GM23338 (cell line): ENCODE results near the gene TNFRSF1A. TPM values are rescaled to one million over a fixed set of nuclear protein-coding genes. Genes with fewer than 3 reads are reported as not detected.

ENCODE experiments used
- ATAC-seq: fragments of 200-7000 bp; cut with Tn5 transposase; 3 replicates; pipeline ENCODE4 v1.9.1; 2020
- DNase-seq: peaks from one replicate; pipeline ENCODE4 v3.0.0-alpha.2; 2015; ENCODE audit warnings: low spot score
- H2AFZ ChIP-seq: fragments of 200-600 bp; sonication (generic); 2 replicates; pipeline ENCODE4 v1.8.0; 2016; ENCODE audit warnings: antibody characterized with exemption, mild to moderate bottlenecking, moderate library complexity
- H3F3A ChIP-seq: fragments of 200-600 bp; sonication (generic); replicated peaks from 2 replicates; pipeline ENCODE4 v1.8.0; 2017; ENCODE audit warnings: antibody characterized with exemption, mixed run types, low read depth
- H3K27ac ChIP-seq: fragments of 200-600 bp; sonication (generic); 2 replicates; pipeline ENCODE4 v1.6.1; 2016; ENCODE audit warnings: low read depth
- H3K27me3 ChIP-seq: fragments of 200-600 bp; sonication (generic); 2 replicates; pipeline ENCODE4 v1.8.0; 2016; ENCODE audit warnings: mild to moderate bottlenecking, mixed run types, moderate library complexity; ENCODE audit not compliant: insufficient read depth
- H3K36me3 ChIP-seq: fragments of 200-600 bp; sonication (generic); 2 replicates; pipeline ENCODE4 v1.8.0; 2016; ENCODE audit warnings: mild to moderate bottlenecking; ENCODE audit not compliant: insufficient read depth
- H3K4me1 ChIP-seq: fragments of 200-600 bp; sonication (generic); 2 replicates; pipeline ENCODE4 v1.8.0; 2016; ENCODE audit warnings: mild to moderate bottlenecking, moderate library complexity; ENCODE audit not compliant: insufficient read depth
- H3K4me2 ChIP-seq: fragments of 200-600 bp; sonication (generic); 2 replicates; pipeline ENCODE4 v1.7.1; 2017; ENCODE audit warnings: mixed run types
- H3K4me3 ChIP-seq: fragments of 200-600 bp; sonication (generic); 2 replicates; pipeline ENCODE4 v1.6.1; 2016; ENCODE audit warnings: mixed run types
- H3K79me2 ChIP-seq: fragments of 200-600 bp; sonication (generic); replicated peaks from 2 replicates; pipeline ENCODE4 v1.8.0; 2017; ENCODE audit warnings: mild to moderate bottlenecking; ENCODE audit not compliant: insufficient read depth
- H3K9me2 ChIP-seq: fragments of 200-600 bp; sonication (generic); 2 replicates; pipeline ENCODE4 v1.8.0; 2017; ENCODE audit not compliant: insufficient read depth
- H4K20me1 ChIP-seq: fragments of 200-600 bp; sonication (generic); replicated peaks from 2 replicates; pipeline ENCODE4 v1.8.0; 2017; ENCODE audit warnings: mild to moderate bottlenecking; ENCODE audit not compliant: insufficient read depth
- H3K27ac Mint-ChIP-seq: 2 replicates; pipeline ENCODE4 v1.8.0; 2020; ENCODE audit warnings: inconsistent platforms, mild to moderate bottlenecking, moderate library complexity, mixed read lengths
- H3K27me3 Mint-ChIP-seq: 3 replicates; pipeline ENCODE4 v1.8.0; 2022; ENCODE audit warnings: low read depth, mild to moderate bottlenecking, moderate library complexity, mixed read lengths, inconsistent platforms; ENCODE audit not compliant: insufficient read depth, poor library complexity
- H3K36me3 Mint-ChIP-seq: 3 replicates; pipeline ENCODE4 v1.8.0; 2021; ENCODE audit warnings: low read depth, mild to moderate bottlenecking, inconsistent platforms, moderate library complexity, mixed read lengths
- H3K4me1 Mint-ChIP-seq: 3 replicates; pipeline ENCODE4 v1.8.0; 2020; ENCODE audit warnings: mild to moderate bottlenecking, inconsistent platforms, mixed read lengths
- H3K4me3 Mint-ChIP-seq: 3 replicates; pipeline ENCODE4 v1.8.0; 2021; ENCODE audit warnings: moderate library complexity, mild to moderate bottlenecking, inconsistent platforms, mixed read lengths
- H3K9me3 Mint-ChIP-seq: 3 replicates; pipeline ENCODE4 v1.8.0; 2020; ENCODE audit warnings: moderate library complexity, mild to moderate bottlenecking, inconsistent platforms, mixed read lengths
- NANOG ChIP-seq: IDR thresholded peaks from 2 replicates; pipeline ENCODE4 v1.6.1; 2016; ENCODE audit warnings: antibody characterized with exemption, borderline replicate concordance
- POLR2AphosphoS5 ChIP-seq: IDR thresholded peaks from 2 replicates; pipeline ENCODE4 v1.6.1; 2016; ENCODE audit warnings: antibody characterized with exemption, low read depth
- ZNF331 ChIP-seq: fragments of 250-450 bp; sonication (Bioruptor Pico); IDR thresholded peaks from 2 replicates; pipeline ENCODE4 v1.5.0; 2020; ENCODE audit warnings: low read depth, mild to moderate bottlenecking, moderate library complexity
- polyA plus RNA-seq: library from polyadenylated mRNA; unstranded; fragments of >200 nt; fragmentation: Nextera tagmentation; extraction: Ambion mirVana; gene quantifications from 2 replicates; pipeline ENCODE4 v1.2.1, GENCODE V29; 2016
- total RNA-seq: library from RNA; depleted of rRNA; stranded (reverse); fragments of >200 nt; shearing (Covaris generic); gene quantifications from 2 replicates; pipeline ENCODE4 v1.2.3, GENCODE V29; 2014
- TF ChIP-seq, protein P1 (sequence below): fragments of 250-450 bp; sonication (Bioruptor Pico); IDR thresholded peaks from 2 replicates; pipeline ENCODE4 v1.5.0; 2020; ENCODE audit warnings: mild to moderate bottlenecking, moderate library complexity

TNFRSF1A gene
- total and polyA plus RNA-seq, 2 experiments from 2014 or later = 24.3 to 43.4 TPM

DNA sequence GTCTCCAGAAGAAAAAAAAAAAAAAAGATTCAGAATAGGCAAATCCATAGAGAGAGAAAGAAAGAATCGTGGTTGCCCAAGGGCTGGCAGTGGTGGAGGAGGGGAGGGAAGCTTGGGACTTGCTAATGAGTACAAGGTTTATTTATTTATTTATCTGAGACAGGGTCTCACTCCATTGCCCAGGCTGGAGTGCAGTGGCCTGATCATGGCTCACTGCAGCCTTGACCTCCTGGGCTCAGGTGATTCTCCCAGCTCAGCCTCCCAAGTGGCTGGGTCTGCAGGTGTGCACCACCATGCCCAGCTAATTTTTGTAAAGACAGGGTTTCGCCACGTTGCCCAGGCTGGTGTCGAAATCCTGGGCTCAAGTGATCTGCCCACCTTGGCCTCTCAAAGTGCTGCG, 9.7 kb upstream of the TNFRSF1A start:
- TF ChIP-seq NANOG (no peak), POLR2AphosphoS5 (no peak), ZNF331 (CRISPR knock-in tag) (no peak)
- TF ChIP-seq, protein P1, sequence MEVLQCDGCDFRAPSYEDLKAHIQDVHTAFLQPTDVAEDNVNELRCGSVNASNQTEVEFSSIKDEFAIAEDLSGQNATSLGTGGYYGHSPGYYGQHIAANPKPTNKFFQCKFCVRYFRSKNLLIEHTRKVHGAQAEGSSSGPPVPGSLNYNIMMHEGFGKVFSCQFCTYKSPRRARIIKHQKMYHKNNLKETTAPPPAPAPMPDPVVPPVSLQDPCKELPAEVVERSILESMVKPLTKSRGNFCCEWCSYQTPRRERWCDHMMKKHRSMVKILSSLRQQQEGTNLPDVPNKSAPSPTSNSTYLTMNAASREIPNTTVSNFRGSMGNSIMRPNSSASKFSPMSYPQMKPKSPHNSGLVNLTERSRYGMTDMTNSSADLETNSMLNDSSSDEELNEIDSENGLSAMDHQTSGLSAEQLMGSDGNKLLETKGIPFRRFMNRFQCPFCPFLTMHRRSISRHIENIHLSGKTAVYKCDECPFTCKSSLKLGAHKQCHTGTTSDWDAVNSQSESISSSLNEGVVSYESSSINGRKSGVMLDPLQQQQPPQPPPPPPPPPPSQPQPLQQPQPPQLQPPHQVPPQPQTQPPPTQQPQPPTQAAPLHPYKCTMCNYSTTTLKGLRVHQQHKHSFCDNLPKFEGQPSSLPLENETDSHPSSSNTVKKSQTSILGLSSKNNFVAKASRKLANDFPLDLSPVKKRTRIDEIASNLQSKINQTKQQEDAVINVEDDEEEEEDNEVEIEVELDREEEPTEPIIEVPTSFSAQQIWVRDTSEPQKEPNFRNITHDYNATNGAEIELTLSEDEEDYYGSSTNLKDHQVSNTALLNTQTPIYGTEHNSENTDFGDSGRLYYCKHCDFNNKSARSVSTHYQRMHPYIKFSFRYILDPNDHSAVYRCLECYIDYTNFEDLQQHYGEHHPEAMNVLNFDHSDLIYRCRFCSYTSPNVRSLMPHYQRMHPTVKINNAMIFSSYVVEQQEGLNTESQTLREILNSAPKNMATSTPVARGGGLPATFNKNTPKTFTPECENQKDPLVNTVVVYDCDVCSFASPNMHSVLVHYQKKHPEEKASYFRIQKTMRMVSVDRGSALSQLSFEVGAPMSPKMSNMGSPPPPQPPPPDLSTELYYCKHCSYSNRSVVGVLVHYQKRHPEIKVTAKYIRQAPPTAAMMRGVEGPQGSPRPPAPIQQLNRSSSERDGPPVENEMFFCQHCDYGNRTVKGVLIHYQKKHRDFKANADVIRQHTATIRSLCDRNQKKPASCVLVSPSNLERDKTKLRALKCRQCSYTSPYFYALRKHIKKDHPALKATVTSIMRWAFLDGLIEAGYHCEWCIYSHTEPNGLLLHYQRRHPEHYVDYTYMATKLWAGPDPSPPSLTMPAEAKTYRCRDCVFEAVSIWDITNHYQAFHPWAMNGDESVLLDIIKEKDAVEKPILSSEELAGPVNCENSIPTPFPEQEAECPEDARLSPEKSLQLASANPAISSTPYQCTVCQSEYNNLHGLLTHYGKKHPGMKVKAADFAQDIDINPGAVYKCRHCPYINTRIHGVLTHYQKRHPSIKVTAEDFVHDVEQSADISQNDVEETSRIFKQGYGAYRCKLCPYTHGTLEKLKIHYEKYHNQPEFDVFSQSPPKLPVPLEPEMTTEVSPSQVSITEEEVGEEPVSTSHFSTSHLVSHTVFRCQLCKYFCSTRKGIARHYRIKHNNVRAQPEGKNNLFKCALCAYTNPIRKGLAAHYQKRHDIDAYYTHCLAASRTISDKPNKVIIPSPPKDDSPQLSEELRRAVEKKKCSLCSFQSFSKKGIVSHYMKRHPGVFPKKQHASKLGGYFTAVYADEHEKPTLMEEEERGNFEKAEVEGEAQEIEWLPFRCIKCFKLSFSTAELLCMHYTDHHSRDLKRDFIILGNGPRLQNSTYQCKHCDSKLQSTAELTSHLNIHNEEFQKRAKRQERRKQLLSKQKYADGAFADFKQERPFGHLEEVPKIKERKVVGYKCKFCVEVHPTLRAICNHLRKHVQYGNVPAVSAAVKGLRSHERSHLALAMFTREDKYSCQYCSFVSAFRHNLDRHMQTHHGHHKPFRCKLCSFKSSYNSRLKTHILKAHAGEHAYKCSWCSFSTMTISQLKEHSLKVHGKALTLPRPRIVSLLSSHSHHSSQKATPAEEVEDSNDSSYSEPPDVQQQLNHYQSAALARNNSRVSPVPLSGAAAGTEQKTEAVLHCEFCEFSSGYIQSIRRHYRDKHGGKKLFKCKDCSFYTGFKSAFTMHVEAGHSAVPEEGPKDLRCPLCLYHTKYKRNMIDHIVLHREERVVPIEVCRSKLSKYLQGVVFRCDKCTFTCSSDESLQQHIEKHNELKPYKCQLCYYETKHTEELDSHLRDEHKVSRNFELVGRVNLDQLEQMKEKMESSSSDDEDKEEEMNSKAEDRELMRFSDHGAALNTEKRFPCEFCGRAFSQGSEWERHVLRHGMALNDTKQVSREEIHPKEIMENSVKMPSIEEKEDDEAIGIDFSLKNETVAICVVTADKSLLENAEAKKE = no peak
- no peak overlapping the region for H3K27ac Mint-ChIP-seq
- Histone ChIP-seq H2AFZ (no peak overlapping the region), H3K27me3 (no peaks in the 10 kb centered on the region), H4K20me1 (no peaks in the 10 kb centered on the region; the same call in 1 of the 2 replicates), H3K4me1 (peaks cover 7% of the 10 kb centered on the region; the same call in 1 of the 2 replicates), H3K4me2 (no peak overlapping the region), H3F3A (peaks cover 8% of the 10 kb centered on the region; the same call in 1 of the 2 replicates), H3K79me2 (no peaks in the 10 kb centered on the region), H3K9me2 (peaks cover 2% of the 10 kb centered on the region; the same call in 1 of the 2 replicates), H3K27ac (no peak overlapping the region), H3K4me3 (no peak overlapping the region), H3K36me3 (peaks cover 8% of the 10 kb centered on the region)
- peaks cover 84% of the 10 kb centered on the region for H3K36me3 Mint-ChIP-seq
- peaks cover 12% of the 10 kb centered on the region for H3K27me3 Mint-ChIP-seq
- peaks cover 20% of the 10 kb centered on the region for H3K4me1 Mint-ChIP-seq
- no peak for DNase-seq
- no peak overlapping the region for H3K4me3 Mint-ChIP-seq
- ATAC-seq = no peak
- no peaks in the 10 kb centered on the region for H3K9me3 Mint-ChIP-seq
